Measurements from ENCODE around the gene CLSTN2. TPM values are rescaled to one million over a fixed set of nuclear protein-coding genes. Genes with fewer than 3 reads are reported as not detected.

Gene CLSTN2
- total RNA-seq, 1 donor from 2014 or later = 0.74 TPM

DNA sequence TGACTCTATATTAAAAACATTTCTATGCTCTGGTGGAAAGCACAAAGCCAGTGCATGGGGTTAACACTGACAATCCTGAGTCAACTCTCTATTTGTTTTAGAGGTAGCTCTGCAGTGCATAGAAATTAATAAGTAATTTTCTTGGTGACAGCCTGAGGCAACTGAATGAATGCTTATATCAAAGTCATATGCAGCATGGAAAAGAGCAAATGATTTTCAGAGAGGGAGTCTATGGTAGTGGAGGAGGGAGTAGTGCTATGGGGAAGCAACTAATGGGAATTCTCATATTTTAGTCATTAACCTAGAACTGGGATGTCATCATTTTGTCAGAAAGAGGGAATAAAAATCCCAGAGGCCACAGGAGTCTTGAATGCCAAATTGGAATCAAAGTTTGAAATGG lies 99.1 kb downstream of the CLSTN2 start:
- Mint-ChIP-seq H3K27me3 (ENCODE audit: unreplicated experiment) (peaks cover 3% of the 10 kb centered on the region), H3K36me3 (ENCODE audit: low read depth, unreplicated experiment) (no peaks in the 10 kb centered on the region), H3K4me1 (ENCODE audit: unreplicated experiment) (no peaks in the 10 kb centered on the region), H3K4me3 (ENCODE audit: unreplicated experiment) (no peak overlapping the region), H3K27ac (ENCODE audit: unreplicated experiment) (no peak overlapping the region), H3K9me3 (ENCODE audit: unreplicated experiment) (no peaks in the 10 kb centered on the region)
- no peak for DNase-seq (ENCODE audit: low spot score)
- TF ChIP-seq, protein P1, sequence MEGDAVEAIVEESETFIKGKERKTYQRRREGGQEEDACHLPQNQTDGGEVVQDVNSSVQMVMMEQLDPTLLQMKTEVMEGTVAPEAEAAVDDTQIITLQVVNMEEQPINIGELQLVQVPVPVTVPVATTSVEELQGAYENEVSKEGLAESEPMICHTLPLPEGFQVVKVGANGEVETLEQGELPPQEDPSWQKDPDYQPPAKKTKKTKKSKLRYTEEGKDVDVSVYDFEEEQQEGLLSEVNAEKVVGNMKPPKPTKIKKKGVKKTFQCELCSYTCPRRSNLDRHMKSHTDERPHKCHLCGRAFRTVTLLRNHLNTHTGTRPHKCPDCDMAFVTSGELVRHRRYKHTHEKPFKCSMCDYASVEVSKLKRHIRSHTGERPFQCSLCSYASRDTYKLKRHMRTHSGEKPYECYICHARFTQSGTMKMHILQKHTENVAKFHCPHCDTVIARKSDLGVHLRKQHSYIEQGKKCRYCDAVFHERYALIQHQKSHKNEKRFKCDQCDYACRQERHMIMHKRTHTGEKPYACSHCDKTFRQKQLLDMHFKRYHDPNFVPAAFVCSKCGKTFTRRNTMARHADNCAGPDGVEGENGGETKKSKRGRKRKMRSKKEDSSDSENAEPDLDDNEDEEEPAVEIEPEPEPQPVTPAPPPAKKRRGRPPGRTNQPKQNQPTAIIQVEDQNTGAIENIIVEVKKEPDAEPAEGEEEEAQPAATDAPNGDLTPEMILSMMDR (IDR thresholded peaks at IDR 0.05; ENCODE audit: unreplicated experiment) = no peak

DNA sequence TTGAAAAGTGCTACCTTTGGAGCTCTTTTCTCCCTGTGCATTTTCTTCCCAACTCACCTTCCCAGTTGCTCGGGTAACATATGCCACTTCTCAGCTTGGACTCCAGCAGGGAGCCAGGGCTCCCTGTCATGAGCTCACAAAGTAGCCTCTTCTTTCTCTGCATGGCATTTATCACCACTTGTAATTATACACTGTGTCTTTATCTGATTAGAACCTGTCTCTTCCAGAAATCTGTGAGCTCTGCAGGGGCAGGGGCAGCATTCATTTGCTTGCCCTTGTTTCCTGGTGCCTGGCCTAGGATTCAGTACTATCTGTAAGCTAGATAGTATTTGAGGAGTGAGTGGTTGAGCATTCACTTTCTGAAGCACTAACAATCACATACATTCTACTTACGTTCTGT lies 100.9 kb downstream of the CLSTN2 start:
- Mint-ChIP-seq H3K36me3 (ENCODE audit: low read depth, unreplicated experiment) (no peaks in the 10 kb centered on the region), H3K4me1 (ENCODE audit: unreplicated experiment) (no peaks in the 10 kb centered on the region), H3K9me3 (ENCODE audit: unreplicated experiment) (no peaks in the 10 kb centered on the region), H3K4me3 (ENCODE audit: unreplicated experiment) (no peak overlapping the region), H3K27ac (ENCODE audit: unreplicated experiment) (no peak overlapping the region), H3K27me3 (ENCODE audit: unreplicated experiment) (peaks cover 3% of the 10 kb centered on the region)
- no peak for DNase-seq (ENCODE audit: low spot score)
- TF ChIP-seq, protein P1 (IDR thresholded peaks at IDR 0.05; ENCODE audit: unreplicated experiment) = no peak

DNA sequence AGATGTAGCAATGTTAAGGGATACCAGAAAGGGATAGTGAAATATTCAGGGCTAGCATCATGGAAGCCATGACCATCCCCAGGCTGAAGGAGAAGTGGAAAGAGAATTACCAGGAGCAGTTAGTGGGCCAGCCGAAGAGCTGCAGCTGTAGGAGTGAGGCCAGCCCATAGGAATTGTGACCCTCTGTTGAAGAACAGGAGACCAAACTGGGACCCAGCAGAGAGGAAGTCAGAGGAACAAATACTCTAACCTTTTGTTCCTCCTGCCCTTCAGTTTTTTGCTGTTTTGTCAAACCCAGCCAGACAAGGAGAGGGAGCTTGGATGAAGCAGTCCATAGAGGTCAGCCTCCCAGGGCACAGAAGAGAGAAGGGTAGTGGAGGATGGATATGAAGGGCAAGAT lies 115.4 kb downstream of the CLSTN2 start:
- no peaks in the 10 kb centered on the region for H3K36me3 Mint-ChIP-seq (ENCODE audit: low read depth, unreplicated experiment)
- DNase-seq (ENCODE audit: low spot score) = no peak
- no peak overlapping the region for H3K4me3 Mint-ChIP-seq (ENCODE audit: unreplicated experiment)
- peaks cover 4% of the 10 kb centered on the region for H3K27me3 Mint-ChIP-seq (ENCODE audit: unreplicated experiment)
- no peak overlapping the region for H3K27ac Mint-ChIP-seq (ENCODE audit: unreplicated experiment)
- H3K4me1 Mint-ChIP-seq (ENCODE audit: unreplicated experiment) = peaks cover 5% of the 10 kb centered on the region
- H3K9me3 Mint-ChIP-seq (ENCODE audit: unreplicated experiment) = no peaks in the 10 kb centered on the region
- TF ChIP-seq, protein P1 (IDR thresholded peaks at IDR 0.05; ENCODE audit: unreplicated experiment) = no peak

DNA sequence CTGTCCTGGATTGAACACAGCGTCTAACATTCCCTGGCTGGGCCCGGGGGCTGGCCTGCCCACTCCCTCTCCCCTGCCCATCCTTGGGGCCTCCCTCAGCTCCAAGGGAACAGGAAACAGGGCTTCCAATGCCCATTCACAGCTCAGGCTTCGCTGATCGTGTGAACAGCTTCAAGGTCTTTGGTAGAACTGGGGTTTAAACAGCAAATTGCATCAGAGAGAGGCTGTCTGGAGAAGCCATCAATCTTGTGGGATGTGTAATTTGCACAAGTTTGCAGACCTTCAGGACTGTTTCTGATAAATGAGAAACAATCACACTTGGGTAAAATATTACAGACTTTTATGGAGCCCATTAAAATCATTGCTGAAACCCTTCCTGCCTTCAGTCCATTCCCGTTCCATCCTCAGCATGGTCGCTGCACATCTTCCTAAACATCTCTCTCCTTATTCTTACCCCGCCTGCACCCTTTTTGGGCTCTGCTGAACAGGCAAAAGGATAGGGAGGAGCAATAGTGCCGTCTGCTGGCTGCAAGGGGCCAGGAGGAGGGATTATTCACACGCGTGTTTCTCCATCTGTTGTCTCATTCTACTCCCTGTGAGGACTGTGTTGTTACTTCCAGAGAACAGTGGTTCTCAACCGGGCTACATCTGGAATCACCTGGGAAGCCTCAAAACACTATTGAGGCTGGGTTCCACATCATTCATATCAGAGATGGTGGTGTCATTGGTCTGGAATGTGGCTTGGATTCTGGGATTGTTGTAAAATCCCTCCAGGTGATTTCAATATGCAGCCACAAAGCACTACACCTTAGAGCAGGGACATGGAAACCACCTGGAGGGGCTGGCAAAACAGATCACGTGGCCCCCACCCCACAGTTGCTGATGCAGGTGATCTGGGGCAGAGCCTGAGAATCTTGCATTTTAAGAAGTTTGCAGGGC lies 116.3 kb downstream of the CLSTN2 start:
- TF ChIP-seq, protein P1 (IDR thresholded peaks at IDR 0.05; ENCODE audit: unreplicated experiment) = no peak
- Mint-ChIP-seq H3K27me3 (ENCODE audit: unreplicated experiment) (peaks cover 6% of the 10 kb centered on the region), H3K36me3 (ENCODE audit: low read depth, unreplicated experiment) (no peaks in the 10 kb centered on the region), H3K27ac (ENCODE audit: unreplicated experiment) (no peak overlapping the region), H3K4me3 (ENCODE audit: unreplicated experiment) (no peak overlapping the region), H3K9me3 (ENCODE audit: unreplicated experiment) (no peaks in the 10 kb centered on the region), H3K4me1 (ENCODE audit: unreplicated experiment) (peaks cover 5% of the 10 kb centered on the region)
- DNase-seq (ENCODE audit: low spot score) = no peak
